HEK293 (cell line): ENCODE results near the gene EIF2B2.

Source experiments
- ELK4 ChIP-seq: IDR thresholded peaks from 2 replicates; pipeline ENCODE4 v1.6.1; 2011; ENCODE audit warnings: mild to moderate bottlenecking, low read depth, low read length, borderline replicate concordance
- ZBTB26 ChIP-seq: fragments of 450-650 bp; formaldehyde crosslinking; optimal IDR thresholded peaks from 2 replicates; pipeline ENCODE3; 2016; ENCODE audit warnings: missing biosample characterization, mild to moderate bottlenecking, missing genetic modification characterization
- ZBTB7A ChIP-seq: fragments of 450-650 bp; formaldehyde crosslinking; IDR thresholded peaks from 2 replicates; pipeline ENCODE4 v1.5.1; 2016; ENCODE audit warnings: low read depth, missing biosample characterization, missing genetic modification characterization
- ZFP41 ChIP-seq: fragments of 450-650 bp; formaldehyde crosslinking; IDR thresholded peaks from 2 replicates; pipeline ENCODE4 v1.5.1; 2016; ENCODE audit warnings: missing biosample characterization, missing genetic modification characterization, borderline replicate concordance
- ZFP69B ChIP-seq: fragments of 450-650 bp; formaldehyde crosslinking; IDR thresholded peaks from 2 replicates; pipeline ENCODE4 v1.5.1; 2016; ENCODE audit warnings: missing biosample characterization, missing genetic modification characterization
- ZNF174 ChIP-seq: fragments of 450-650 bp; formaldehyde crosslinking; IDR thresholded peaks from 2 replicates; pipeline ENCODE4 v1.5.0; 2017; ENCODE audit warnings: missing biosample characterization, mild to moderate bottlenecking, missing genetic modification characterization
- ZNF639 ChIP-seq: fragments of 450-650 bp; formaldehyde crosslinking; IDR thresholded peaks from 2 replicates; pipeline ENCODE4 v1.5.1; 2016; ENCODE audit warnings: missing biosample characterization, missing genetic modification characterization
- ZNF76 ChIP-seq: fragments of 450-650 bp; formaldehyde crosslinking; IDR thresholded peaks from 2 replicates; pipeline ENCODE4; 2016; ENCODE audit warnings: low read depth, missing biosample characterization, missing genetic modification characterization, borderline replicate concordance

GRCh38 chr14:75011356-75011994 is 8.8 kb downstream of the EIF2B2 start:
- no peak for TF ChIP-seq ZNF639
- TF ChIP-seq ZBTB7A: no peak
- TF ChIP-seq ZNF76 (tag by site-specific recombination): no peak
- no peak for TF ChIP-seq ZNF174 (tag by site-specific recombination)
- no peak for TF ChIP-seq ELK4
- TF ChIP-seq ZFP69B (tag by site-specific recombination): no peak
- no peak for TF ChIP-seq ZBTB26 (tag by site-specific recombination)
- TF ChIP-seq ZFP41 (tag by site-specific recombination): no peak
